ENCODE results near the gene IFNK.

IFNK gene

GRCh38 chr9:27539479-27540441, 15.7 kb downstream of the IFNK start:
- DNase-seq, result peak; percentile 65

GRCh38 chr9:27540502-27540901, 16.4 kb downstream of the IFNK start:
- no peak for DNase-seq

GRCh38 chr9:27541740-27542139, 17.6 kb downstream of the IFNK start:
- no peak for DNase-seq

GRCh38 chr9:27542508-27542907, 18.4 kb downstream of the IFNK start:
- DNase-seq, result no peak

GRCh38 chr9:27545471-27545870, 21.4 kb downstream of the IFNK start:
- DNase-seq, result no peak

- peak; percentile 78 for DNase-seq
Observed at GRCh38 chr9:27548055-27548741, 24.1 kb downstream of the IFNK start.

GRCh38 chr9:27549196-27549755, 25.2 kb downstream of the IFNK start:
- DNase-seq, result no peak

GRCh38 chr9:27554712-27555111, 30.6 kb downstream of the IFNK start:
- DNase-seq, result no peak

- DNase-seq, result no peak
Observed at GRCh38 chr9:27556470-27556869, 32.4 kb downstream of the IFNK start.

- DNase-seq, result no peak
Observed at GRCh38 chr9:27558307-27558706, 34.2 kb downstream of the IFNK start.

- no peak for DNase-seq
Observed at GRCh38 chr9:27560457-27560856, 36.4 kb downstream of the IFNK start.

- DNase-seq, result no peak
Observed at GRCh38 chr9:27561685-27562084, 37.6 kb downstream of the IFNK start.

- DNase-seq, result no peak
Observed at GRCh38 chr9:27563738-27564430, 39.8 kb downstream of the IFNK start.

GRCh38 chr9:27564670-27565069, 40.6 kb downstream of the IFNK start:
- no peak for DNase-seq

- no peak for DNase-seq
Observed at GRCh38 chr9:27565696-27566095, 41.6 kb downstream of the IFNK start.

GRCh38 chr9:27566118-27566517, 42.0 kb downstream of the IFNK start:
- no peak for DNase-seq

- DNase-seq, result no peak
Observed at GRCh38 chr9:27569406-27569805, 45.3 kb downstream of the IFNK start.

- DNase-seq, result no peak
Observed at GRCh38 chr9:27571011-27571410, 46.9 kb downstream of the IFNK start.

- DNase-seq, result no peak
Observed at GRCh38 chr9:27572061-27572460, 48.0 kb downstream of the IFNK start.

- peak; percentile 62 for DNase-seq
Observed at GRCh38 chr9:27572566-27572917, 48.5 kb downstream of the IFNK start.

GRCh38 chr9:27572918-27573633, 49.0 kb downstream of the IFNK start, which contains the start of gene C9orf72:
C9orf72 (minus strand) TSS chr9:27573481; CDS start chr9:27567120, 6,361 bp downstream.
- peak; percentile 87 for DNase-seq

Measured in midbrain (tissue), 1 donor.